Measurements from ENCODE around the gene MT1M. TPM values are rescaled to one million over a fixed set of nuclear protein-coding genes. Genes with fewer than 3 reads are reported as not detected.

MT1M gene
- total and polyA plus RNA-seq, 2 of the 4 experiments (the other 2 are of a cell fraction): 0.10 TPM; not detected in 1

GRCh38 chr16:56679818-56680217, 47.4 kb downstream of the MT1M start:
- no peak for DNase-seq
- CTCF ChIA-PET: no interaction called here
- no peak overlapping the region for H3K4me3 ChIP-seq (ENCODE audit: insufficient read depth, low read depth, low read length)
- H4K20me1 ChIP-seq (ENCODE audit: insufficient read depth, low read length): no peaks in the 10 kb centered on the region
- 100% methylated on average over 3 of the region's 6 CpGs; no CpG with 5 or more reads in 1 of the 2 experiments for WGBS, 2 experiments (ENCODE audit: extremely low coverage in 2 of 2, insufficient read length in 1 of 2)
- H2AK5ac ChIP-seq (ENCODE audit: low read depth, low read length): no peak overlapping the region; the same call in 1 of the 2 replicates
- H3K4me2 ChIP-seq (ENCODE audit: low read depth, low read length): no peak overlapping the region
- no peak overlapping the region for H4K5ac ChIP-seq (ENCODE audit: low read depth, low read length)
- peaks cover 24% of the 10 kb centered on the region for H3K27me3 ChIP-seq (ENCODE audit: control insufficient read depth, insufficient read depth, low read length)
- no peak overlapping the region for H2BK20ac ChIP-seq (ENCODE audit: low read depth, low read length)
- H3K4me1 ChIP-seq (ENCODE audit: control insufficient read depth, insufficient read depth, low read length): peaks cover 7% of the 10 kb centered on the region; the same call in 1 of the 2 replicates
- no peak overlapping the region for H3K18ac ChIP-seq (ENCODE audit: low read depth, low read length)
- no peak overlapping the region for H2AK9ac ChIP-seq (replicated peaks; ENCODE audit: low read depth, low read length, poor library complexity)
- ATAC-seq (ENCODE audit: low read depth): no peak
- in situ Hi-C loops (cut with MboI; ENCODE audit: low sequenced_read_pairs) (no loop called here), dilution Hi-C loops (cut with HindIII; ENCODE audit: low sequenced_read_pairs, unreplicated experiment) (no loop called here), intact Hi-C loops (cut with micrococcal nuclease) (loop anchor here (5.0 kb wide), 2 partner anchors 53 to 73 kb away; partner anchors contain the start of genes MT1E and MT2A)
- no peak overlapping the region for H3K23ac ChIP-seq (ENCODE audit: low read depth, low read length)
- H4K8ac ChIP-seq (ENCODE audit: low read depth in 2 of 2, low read length in 2 of 2): no peak overlapping the region
- no peak overlapping the region for H2AFZ ChIP-seq (replicated peaks; ENCODE audit: low read length, poor library complexity)
- no peak overlapping the region for H2BK5ac ChIP-seq (ENCODE audit: low read depth, low read length, poor library complexity, severe bottlenecking)
- H3K79me1 ChIP-seq (ENCODE audit: low read depth in 1 of 2, low read length in 2 of 2): peaks cover 3% of the 10 kb centered on the region in 2 experiments; a peak in 1 of 4 replicates
- no peaks in the 10 kb centered on the region; the same call in 1 of the 2 replicates for H3K36me3 ChIP-seq (ENCODE audit: control insufficient read depth, insufficient read depth, low read length)
- no peaks in the 10 kb centered on the region for H3K9me1 ChIP-seq (ENCODE audit: insufficient read depth, low read length)
- no peak overlapping the region for H4K91ac ChIP-seq (ENCODE audit: insufficient read depth, low read depth, low read length)
- H2BK120ac ChIP-seq (ENCODE audit: low read depth, low read length): no peak overlapping the region
- H3K27ac ChIP-seq (ENCODE audit: insufficient read depth, low read length): no peak overlapping the region
- TF ChIP-seq NFE2L2 (IDR thresholded peaks at IDR 0.05; ENCODE audit: low read depth, low read length): no peak
- POLR2A ChIA-PET (ENCODE audit: unreplicated experiment): no interaction called here
- H3K9ac ChIP-seq (ENCODE audit: low read depth, low read length): no peak overlapping the region
- H3K14ac ChIP-seq (replicated peaks; ENCODE audit: low read depth, low read length): no peak overlapping the region
- H2BK15ac ChIP-seq (ENCODE audit: low read depth, low read length): no peak overlapping the region
- no peaks in the 10 kb centered on the region for H3K9me3 ChIP-seq (ENCODE audit: control insufficient read depth, insufficient read depth, low read length)
- H3K56ac ChIP-seq (ENCODE audit: extremely low read depth, insufficient read depth, low read length): no peak overlapping the region
- H3K4ac ChIP-seq (ENCODE audit: low read depth, low read length): no peak overlapping the region
- no TSS peak for BruUV-seq (replicated peaks)
